Epithelial cell of alveolus of lung (primary cell): ENCODE data around the gene TMEM30B. TPM values are rescaled to one million over a fixed set of nuclear protein-coding genes. Genes with fewer than 3 reads are reported as not detected.

Experiments used
- total RNA-seq: library from RNA; depleted of rRNA; stranded (reverse); fragments of >200 nt; gene quantifications from 2 replicates; pipeline ENCODE4 v1.2.1, GENCODE V29; 2015

TMEM30B gene
- 0.16 and 0.65 TPM in 2 replicates for total RNA-seq

GRCh38 chr14:61281186-61281947 lies at the start of gene TMEM30B:
TMEM30B (minus strand) TSS chr14:61281338; CDS start chr14:61281147, 191 bp downstream.

GRCh38 chr14:61321385-61322010 lies 40.4 kb upstream of the TMEM30B start, which contains the start of gene PRKCH:
PRKCH (plus strand) TSS chr14:61321579; CDS start chr14:61322102, 523 bp downstream.

Other genes starting within 250 kb of the TMEM30B start
- 3.6 and 5.8 TPM in 2 replicates for gene PRKCH, start 40.2 kb upstream of the TMEM30B start, total RNA-seq